ENCODE results near the gene PSMG2. TPM values are rescaled to one million over a fixed set of nuclear protein-coding genes. Genes with fewer than 3 reads are reported as not detected.

The PSMG2 gene
- total and polyA plus RNA-seq, 10 of the 15 experiments (the other 5 are each of a cell fraction or from before 2014, with no cell fraction given), result 88.5 to 268 (median 116) TPM

DNA sequence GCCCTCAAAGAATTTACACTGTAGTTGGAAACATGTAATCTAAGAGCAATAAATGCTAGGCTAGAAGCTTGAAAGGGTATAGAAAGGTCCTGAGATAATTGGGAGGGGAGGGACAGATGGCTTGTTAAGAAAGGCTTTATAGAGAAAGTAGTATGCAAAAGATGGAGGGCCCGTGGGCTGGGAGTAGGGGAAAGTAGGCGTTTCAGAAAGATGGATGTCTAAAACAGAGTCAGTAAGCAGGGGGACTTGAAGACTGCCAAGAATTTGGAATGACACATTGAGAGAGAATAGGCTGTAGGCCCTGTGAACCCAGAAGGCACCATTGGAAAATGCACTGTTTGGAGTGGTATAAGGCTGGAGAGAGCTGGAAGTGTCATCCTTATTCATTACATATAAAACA, 822 bp downstream of the PSMG2 start (continued):
- TF ChIP-seq FOS (IDR thresholded peaks at IDR 0.05; ENCODE audit: borderline replicate concordance, extremely low read depth, insufficient read length) (no peak), TARDBP (IDR thresholded peaks at IDR 0.05; ENCODE audit: borderline replicate concordance) (no peak), YY1 (IDR thresholded peaks at IDR 0.05; ENCODE audit: low read depth, low read length) (peak; percentile 65)

DNA sequence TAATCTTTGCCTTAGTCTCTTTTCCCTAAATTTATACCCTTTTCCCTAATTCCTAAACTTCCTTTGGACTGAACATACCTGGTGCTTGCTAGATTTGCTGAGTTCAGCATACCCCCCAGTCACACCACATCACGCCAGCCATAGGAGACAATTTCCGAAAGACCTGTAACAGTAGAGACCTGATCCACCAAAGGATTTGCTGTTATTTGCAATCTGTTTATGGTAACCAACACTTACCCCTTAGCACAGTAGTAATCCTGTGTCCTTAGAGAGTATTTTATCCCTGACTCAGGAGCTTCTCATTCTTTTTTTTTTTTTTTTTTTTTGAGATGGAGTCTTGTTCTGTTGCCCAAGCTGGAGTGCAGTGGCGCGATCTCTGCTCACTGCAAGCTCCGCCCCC, 8.6 kb downstream of the PSMG2 start:
- no peak for FAIRE-seq

More for the DNA sequence above, 8.6 kb downstream of the PSMG2 start:
- no peak for ATAC-seq
- Histone ChIP-seq H3K4me2 (ENCODE audit: control insufficient read depth, insufficient read depth) (no peak overlapping the region), H4K20me1 (ENCODE audit: control insufficient read depth, insufficient read depth) (no peaks in the 10 kb centered on the region), H3K9me3 (replicated peaks; ENCODE audit: control insufficient read depth, insufficient read depth, low read length) (no peaks in the 10 kb centered on the region), H2AFZ (ENCODE audit: control insufficient read depth, low read depth, low read length) (no peak overlapping the region), H3K9ac (ENCODE audit: control insufficient read depth, insufficient read depth, low read length) (no peak overlapping the region), H3K79me2 (ENCODE audit: control insufficient read depth, insufficient read depth, low read length) (peaks cover 2% of the 10 kb centered on the region), H3K4me3 (no peak overlapping the region), H3K27ac (ENCODE audit: control insufficient read depth, insufficient read depth) (no peak overlapping the region), H3K36me3 (ENCODE audit: control insufficient read depth in 2 of 2, insufficient read depth in 2 of 2, low read length in 1 of 2) (peaks cover 5 to 46% of the 10 kb centered on the region in 2 experiments), H3K27me3 (replicated peaks in 1 of 2; ENCODE audit: control insufficient read depth in 2 of 2, insufficient read depth in 2 of 2, low read length in 1 of 2) (no peaks in the 10 kb centered on the region), H3K4me1 (ENCODE audit: control insufficient read depth, insufficient read depth, low read length) (no peaks in the 10 kb centered on the region)
- ChIA-PET POLR2A (no interaction called here), CTCF (interaction anchor here (1.0 to 1.4 kb wide), 3 partner anchors 9 to 13 kb away, joined by 3 to 4 read pairs (median 4); partner anchors contain the start of gene CEP76), SMC1A (ENCODE audit: uncharacterized antibody, unreplicated experiment) (interaction anchor here (1.3 kb wide), 1 partner anchor 14 kb away, joined by 3 read pairs; no protein-coding TSS in a partner anchor), RAD21 (ENCODE audit: unreplicated experiment) (no interaction called here)
- TF ChIP-seq NRF1 (conservative IDR thresholded peaks at IDR 0.05; ENCODE audit: low read depth, low read length) (no peak), YY1 (IDR thresholded peaks at IDR 0.05; ENCODE audit: low read depth, low read length) (no peak), KAT2A (conservative IDR thresholded peaks at IDR 0.05; ENCODE audit: control insufficient read depth, low read depth, low read length) (no peak), CREB1 (IDR thresholded peaks at IDR 0.05; ENCODE audit: low read depth) (no peak), KDM1A (IDR thresholded peaks at IDR 0.05; ENCODE audit: borderline replicate concordance) (no peak), TCF12 (IDR thresholded peaks at IDR 0.05; ENCODE audit: low read depth, low read length) (no peak), ESRRA (IDR thresholded peaks at IDR 0.05; ENCODE audit: low read length) (no peak), ASH2L (IDR thresholded peaks at IDR 0.05; ENCODE audit: borderline replicate concordance, low read depth) (no peak), BACH1 (IDR thresholded peaks at IDR 0.05; ENCODE audit: borderline replicate concordance) (no peak), PAX8 (IDR thresholded peaks at IDR 0.05) (no peak), PML (IDR thresholded peaks at IDR 0.05; ENCODE audit: low read length) (no peak)
- DNase-seq (ENCODE audit: low read depth, low spot score), result no peak
- no TSS peak for BruUV-seq (replicated peaks)
- in situ Hi-C loops (cut with MboI), result no loop called here
- intact Hi-C loops (cut with micrococcal nuclease; ENCODE audit: unreplicated experiment), result no loop called here
- whole genome bisulfite sequencing (ENCODE audit: insufficient coverage, insufficient replicate concordance, low lambda C conversion rate, missing lambda C conversion rate), result 100% methylated on average over 3 of the region's 5 CpGs
